ENCODE results near the gene CATSPERB. TPM values are rescaled to one million over a fixed set of nuclear protein-coding genes. Genes with fewer than 3 reads are reported as not detected.
"Not testable (repeated sequence)": the region's sequence is repeated elsewhere in the genome, so short reads cannot be mapped to it uniquely, and the experiment has no call there.

Gene CATSPERB
- total RNA-seq, 2 donors from 2014 or later = 0.19 to 3.5 TPM

DNA sequence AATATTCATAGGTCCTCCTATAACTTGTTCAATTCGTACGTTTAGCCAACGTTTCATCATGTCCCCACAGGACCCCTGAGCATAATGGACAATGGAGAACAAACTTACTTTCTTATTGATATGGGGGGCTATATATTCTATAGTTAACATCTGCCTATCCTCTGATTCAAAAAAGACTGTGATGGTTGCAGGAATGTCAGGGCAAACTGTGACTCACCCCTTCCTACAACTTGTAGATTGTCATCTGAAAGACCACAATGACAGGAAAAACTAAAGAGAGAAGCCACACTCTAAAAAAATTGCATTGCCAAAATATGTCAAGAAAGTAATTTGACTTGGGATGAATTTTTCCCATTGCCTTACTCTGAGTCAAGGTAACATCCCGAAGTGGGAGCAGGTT is 50.8 kb downstream of the CATSPERB start:
- H3K4me3 ChIP-seq = no peak overlapping the region
- no peak overlapping the region for H3K27ac ChIP-seq
- H3K36me3 ChIP-seq = no peaks in the 10 kb centered on the region
- no peaks in the 10 kb centered on the region for H3K27me3 ChIP-seq
- no peak for DNase-seq (ENCODE audit: low spot score)
- TF ChIP-seq, protein P1, sequence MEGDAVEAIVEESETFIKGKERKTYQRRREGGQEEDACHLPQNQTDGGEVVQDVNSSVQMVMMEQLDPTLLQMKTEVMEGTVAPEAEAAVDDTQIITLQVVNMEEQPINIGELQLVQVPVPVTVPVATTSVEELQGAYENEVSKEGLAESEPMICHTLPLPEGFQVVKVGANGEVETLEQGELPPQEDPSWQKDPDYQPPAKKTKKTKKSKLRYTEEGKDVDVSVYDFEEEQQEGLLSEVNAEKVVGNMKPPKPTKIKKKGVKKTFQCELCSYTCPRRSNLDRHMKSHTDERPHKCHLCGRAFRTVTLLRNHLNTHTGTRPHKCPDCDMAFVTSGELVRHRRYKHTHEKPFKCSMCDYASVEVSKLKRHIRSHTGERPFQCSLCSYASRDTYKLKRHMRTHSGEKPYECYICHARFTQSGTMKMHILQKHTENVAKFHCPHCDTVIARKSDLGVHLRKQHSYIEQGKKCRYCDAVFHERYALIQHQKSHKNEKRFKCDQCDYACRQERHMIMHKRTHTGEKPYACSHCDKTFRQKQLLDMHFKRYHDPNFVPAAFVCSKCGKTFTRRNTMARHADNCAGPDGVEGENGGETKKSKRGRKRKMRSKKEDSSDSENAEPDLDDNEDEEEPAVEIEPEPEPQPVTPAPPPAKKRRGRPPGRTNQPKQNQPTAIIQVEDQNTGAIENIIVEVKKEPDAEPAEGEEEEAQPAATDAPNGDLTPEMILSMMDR (IDR thresholded peaks at IDR 0.05) = no peak
- peaks cover 0 to 4% of the 10 kb centered on the region in 2 donors for H3K9me3 ChIP-seq
- no peaks in the 10 kb centered on the region for H3K4me1 ChIP-seq

DNA sequence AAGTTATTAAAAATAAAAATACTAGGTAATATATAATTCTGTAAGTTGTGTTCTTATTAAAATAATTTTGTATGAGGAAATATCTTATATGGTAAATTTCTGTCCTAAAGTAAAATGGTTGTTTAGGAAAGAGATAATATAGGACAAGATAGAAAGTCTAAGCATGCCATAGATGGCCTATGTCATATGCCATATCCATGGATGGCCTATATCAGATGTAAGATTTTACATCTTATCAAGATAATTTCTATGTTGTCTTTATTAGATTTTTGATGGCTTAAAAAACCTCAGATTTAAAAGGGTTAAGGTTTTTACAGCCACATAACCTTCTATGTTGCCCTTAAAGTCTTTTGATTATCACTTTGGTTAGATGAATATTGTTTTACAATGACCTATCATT is 52.6 kb downstream of the CATSPERB start:
- H3K9me3 ChIP-seq = peaks cover 0 to 4% of the 10 kb centered on the region in 2 donors
- H3K4me3 ChIP-seq = no peak overlapping the region
- no peaks in the 10 kb centered on the region for H3K4me1 ChIP-seq
- TF ChIP-seq, protein P1 (IDR thresholded peaks at IDR 0.05) = no peak
- no peaks in the 10 kb centered on the region for H3K36me3 ChIP-seq
- H3K27me3 ChIP-seq = no peaks in the 10 kb centered on the region
- no peak for DNase-seq (ENCODE audit: low spot score)
- no peak overlapping the region for H3K27ac ChIP-seq

DNA sequence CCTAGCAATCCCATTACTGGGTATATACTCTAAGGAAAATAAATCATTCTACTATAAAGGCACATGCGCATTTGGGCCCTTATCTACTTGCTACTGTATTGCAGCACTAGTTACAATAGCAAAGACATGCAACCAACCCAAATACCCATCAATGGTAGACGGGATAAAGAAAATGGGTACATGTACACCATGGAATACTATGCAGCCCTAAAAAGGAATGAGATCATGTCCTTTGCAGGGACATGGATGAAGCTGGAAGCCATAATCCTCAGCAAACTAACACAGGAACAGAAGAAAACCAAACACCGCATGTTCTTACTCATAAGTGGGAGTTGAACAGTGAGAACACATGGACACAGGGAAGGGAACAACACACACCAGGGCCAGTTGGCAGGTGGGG is 54.2 kb downstream of the CATSPERB start:
- H3K4me1 ChIP-seq; DNase-seq (ENCODE audit: low spot score); H3K4me3 ChIP-seq; H3K9me3 ChIP-seq; H3K27me3 ChIP-seq; H3K36me3 ChIP-seq; H3K27ac ChIP-seq: not testable (repeated sequence)

DNA sequence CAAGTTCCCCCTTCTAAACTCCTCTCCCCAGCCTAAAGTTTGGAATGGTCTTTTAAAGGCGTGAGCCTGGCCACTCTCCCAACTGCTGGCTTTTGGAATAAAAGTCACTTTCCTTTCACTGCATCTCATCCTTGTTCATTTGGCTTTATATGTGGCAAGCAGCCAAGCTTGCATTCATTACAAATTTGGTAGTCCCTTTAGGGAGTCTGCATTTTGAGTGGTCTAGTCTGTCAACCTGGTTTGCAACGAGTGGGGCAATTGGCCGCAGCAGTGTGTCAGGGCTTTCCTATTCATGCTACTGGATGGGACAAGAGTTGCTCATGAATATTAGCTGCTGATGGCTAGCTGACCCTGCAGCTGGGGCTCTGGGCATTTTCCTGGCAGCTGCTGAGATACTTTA is 57.0 kb downstream of the CATSPERB start:
- Histone ChIP-seq H3K27ac (no peak overlapping the region), H3K4me3 (no peak overlapping the region), H3K4me1 (no peaks in the 10 kb centered on the region), H3K27me3 (no peaks in the 10 kb centered on the region), H3K36me3 (no peaks in the 10 kb centered on the region), H3K9me3 (peaks cover 0 to 4% of the 10 kb centered on the region in 2 donors)
- TF ChIP-seq, protein P1 (IDR thresholded peaks at IDR 0.05) = no peak
- DNase-seq (ENCODE audit: low spot score) = no peak

DNA sequence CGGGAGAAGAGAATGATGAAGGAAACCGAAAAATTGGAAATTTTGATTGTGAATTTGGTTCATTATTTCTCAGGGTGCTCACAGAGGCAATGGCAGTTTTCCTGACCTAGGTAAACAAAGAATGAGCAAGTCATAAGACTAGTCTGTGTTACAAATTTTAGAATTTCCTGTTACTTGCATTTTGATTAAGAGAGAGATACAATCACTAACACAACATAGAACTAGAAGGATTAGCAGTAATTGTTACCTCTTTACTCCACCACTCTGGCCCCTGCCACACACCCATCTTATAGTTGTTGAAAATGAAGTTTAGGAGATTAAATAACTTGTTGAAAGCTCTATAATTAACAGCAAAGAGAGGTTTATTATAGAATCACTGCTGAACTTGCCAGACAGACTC is 62.0 kb downstream of the CATSPERB start:
- Histone ChIP-seq H3K4me3 (no peak overlapping the region), H3K36me3 (no peaks in the 10 kb centered on the region), H3K4me1 (no peaks in the 10 kb centered on the region), H3K9me3 (no peaks in the 10 kb centered on the region), H3K27ac (no peak overlapping the region), H3K27me3 (no peaks in the 10 kb centered on the region)
- DNase-seq (ENCODE audit: low spot score) = no peak
- TF ChIP-seq, protein P1 (IDR thresholded peaks at IDR 0.05) = no peak

DNA sequence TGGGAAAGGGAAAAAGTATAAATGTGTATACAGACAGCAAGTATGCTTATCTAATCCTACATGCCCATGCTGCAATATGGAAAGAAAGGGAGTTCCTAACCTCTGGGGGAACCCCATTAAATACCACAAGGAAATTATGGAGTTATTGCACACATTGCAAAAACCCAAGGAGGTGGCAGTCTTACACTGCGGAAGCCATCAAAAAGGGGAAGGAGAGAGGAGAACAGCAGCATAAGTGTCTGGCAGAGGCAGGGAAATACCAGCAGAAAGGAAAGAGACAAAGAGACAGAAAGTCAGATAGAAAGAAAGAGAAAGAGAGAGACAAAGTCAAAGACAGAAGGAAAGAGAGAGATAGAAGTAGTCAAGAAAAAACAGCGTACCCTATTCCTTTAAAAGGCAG is 64.8 kb downstream of the CATSPERB start:
- H3K9me3 ChIP-seq; H3K36me3 ChIP-seq; H3K4me1 ChIP-seq; DNase-seq (ENCODE audit: low spot score); H3K4me3 ChIP-seq; H3K27me3 ChIP-seq; H3K27ac ChIP-seq: not testable (repeated sequence)

DNA sequence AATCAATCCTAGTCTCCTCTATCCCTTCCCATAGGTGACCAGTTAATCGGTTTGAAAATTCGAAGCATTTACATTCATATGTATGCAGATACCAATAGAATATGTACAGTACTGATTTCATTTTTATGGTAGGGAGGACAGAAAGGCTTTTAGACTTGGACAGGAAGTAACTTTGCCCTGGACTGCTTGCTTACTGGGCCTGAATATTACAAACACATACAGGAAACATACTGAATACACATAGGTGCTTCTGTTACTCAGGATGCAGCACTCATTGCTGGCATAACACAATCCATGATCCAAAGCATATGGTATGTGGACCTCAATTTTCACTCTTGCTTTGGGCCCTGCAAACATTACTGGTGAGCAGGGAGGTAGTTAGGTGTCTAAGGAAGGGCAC is 71.1 kb downstream of the CATSPERB start:
- Histone ChIP-seq H3K4me3 (no peak overlapping the region), H3K4me1 (no peaks in the 10 kb centered on the region), H3K27me3 (no peaks in the 10 kb centered on the region), H3K27ac (no peak overlapping the region), H3K36me3 (no peaks in the 10 kb centered on the region), H3K9me3 (no peaks in the 10 kb centered on the region)
- DNase-seq (ENCODE audit: low spot score) = no peak
- TF ChIP-seq, protein P1 (IDR thresholded peaks at IDR 0.05) = no peak

Data from right atrium auricular region (tissue), 2 donors.